GM23338 (cell line): ENCODE data around the gene XPO4. TPM values are rescaled to one million over a fixed set of nuclear protein-coding genes. Genes with fewer than 3 reads are reported as not detected.

ENCODE experiments used
- ATAC-seq: fragments of 200-7000 bp; cut with Tn5 transposase; 3 replicates; pipeline ENCODE4 v1.9.1; 2020
- DNase-seq: peaks from one replicate; pipeline ENCODE4 v3.0.0-alpha.2; 2015; ENCODE audit warnings: low spot score
- H2AFZ ChIP-seq: fragments of 200-600 bp; sonication (generic); 2 replicates; pipeline ENCODE4 v1.8.0; 2016; ENCODE audit warnings: antibody characterized with exemption, mild to moderate bottlenecking, moderate library complexity
- H3F3A ChIP-seq: fragments of 200-600 bp; sonication (generic); replicated peaks from 2 replicates; pipeline ENCODE4 v1.8.0; 2017; ENCODE audit warnings: antibody characterized with exemption, mixed run types, low read depth
- H3K27ac ChIP-seq: fragments of 200-600 bp; sonication (generic); 2 replicates; pipeline ENCODE4 v1.6.1; 2016; ENCODE audit warnings: low read depth
- H3K27me3 ChIP-seq: fragments of 200-600 bp; sonication (generic); 2 replicates; pipeline ENCODE4 v1.8.0; 2016; ENCODE audit warnings: mild to moderate bottlenecking, mixed run types, moderate library complexity; ENCODE audit not compliant: insufficient read depth
- H3K36me3 ChIP-seq: fragments of 200-600 bp; sonication (generic); 2 replicates; pipeline ENCODE4 v1.8.0; 2016; ENCODE audit warnings: mild to moderate bottlenecking; ENCODE audit not compliant: insufficient read depth
- H3K4me1 ChIP-seq: fragments of 200-600 bp; sonication (generic); 2 replicates; pipeline ENCODE4 v1.8.0; 2016; ENCODE audit warnings: mild to moderate bottlenecking, moderate library complexity; ENCODE audit not compliant: insufficient read depth
- H3K4me2 ChIP-seq: fragments of 200-600 bp; sonication (generic); 2 replicates; pipeline ENCODE4 v1.7.1; 2017; ENCODE audit warnings: mixed run types
- H3K4me3 ChIP-seq: fragments of 200-600 bp; sonication (generic); 2 replicates; pipeline ENCODE4 v1.6.1; 2016; ENCODE audit warnings: mixed run types
- H3K79me2 ChIP-seq: fragments of 200-600 bp; sonication (generic); replicated peaks from 2 replicates; pipeline ENCODE4 v1.8.0; 2017; ENCODE audit warnings: mild to moderate bottlenecking; ENCODE audit not compliant: insufficient read depth
- H3K9me2 ChIP-seq: fragments of 200-600 bp; sonication (generic); 2 replicates; pipeline ENCODE4 v1.8.0; 2017; ENCODE audit not compliant: insufficient read depth
- H4K20me1 ChIP-seq: fragments of 200-600 bp; sonication (generic); replicated peaks from 2 replicates; pipeline ENCODE4 v1.8.0; 2017; ENCODE audit warnings: mild to moderate bottlenecking; ENCODE audit not compliant: insufficient read depth
- H3K27ac Mint-ChIP-seq: 2 replicates; pipeline ENCODE4 v1.8.0; 2020; ENCODE audit warnings: inconsistent platforms, mild to moderate bottlenecking, moderate library complexity, mixed read lengths
- H3K27me3 Mint-ChIP-seq: 3 replicates; pipeline ENCODE4 v1.8.0; 2022; ENCODE audit warnings: low read depth, mild to moderate bottlenecking, moderate library complexity, mixed read lengths, inconsistent platforms; ENCODE audit not compliant: insufficient read depth, poor library complexity
- H3K36me3 Mint-ChIP-seq: 3 replicates; pipeline ENCODE4 v1.8.0; 2021; ENCODE audit warnings: low read depth, mild to moderate bottlenecking, inconsistent platforms, moderate library complexity, mixed read lengths
- H3K4me1 Mint-ChIP-seq: 3 replicates; pipeline ENCODE4 v1.8.0; 2020; ENCODE audit warnings: mild to moderate bottlenecking, inconsistent platforms, mixed read lengths
- H3K4me3 Mint-ChIP-seq: 3 replicates; pipeline ENCODE4 v1.8.0; 2021; ENCODE audit warnings: moderate library complexity, mild to moderate bottlenecking, inconsistent platforms, mixed read lengths
- H3K9me3 Mint-ChIP-seq: 3 replicates; pipeline ENCODE4 v1.8.0; 2020; ENCODE audit warnings: moderate library complexity, mild to moderate bottlenecking, inconsistent platforms, mixed read lengths
- CREB1 ChIP-seq: fragments of 250-450 bp; sonication (Bioruptor Pico); IDR thresholded peaks from 2 replicates; pipeline ENCODE4 v1.5.0; 2020; ENCODE audit warnings: low read depth, mild to moderate bottlenecking, moderate library complexity
- CTCF ChIP-seq, 2 experiments: fragments of 200-600 bp in 1 of 2; sonication (generic) in 1 of 2; conservative IDR thresholded peaks; 2 replicates each; pipeline versions ENCODE4 v1.5.1 to v1.6.1; 2016 to 2017; ENCODE audit warnings: antibody characterized with exemption in 2 of 2, low read depth in 2 of 2, mild to moderate bottlenecking in 2 of 2, moderate library complexity in 1 of 2
- EZH2 ChIP-seq: fragments of 200-600 bp; sonication (generic); IDR thresholded peaks from one replicate; pipeline ENCODE4 v1.8.0; 2017; ENCODE audit warnings: antibody characterized with exemption, mild to moderate bottlenecking, low read depth; ENCODE audit not compliant: unreplicated experiment
- EZH2phosphoT487 ChIP-seq: fragments of 200-600 bp; sonication (generic); IDR thresholded peaks from one replicate; pipeline ENCODE4 v1.8.1; 2018; ENCODE audit warnings: antibody characterized with exemption; ENCODE audit not compliant: unreplicated experiment
- JUNB ChIP-seq: IDR thresholded peaks from one replicate; pipeline ENCODE4 v1.6.1; 2016; ENCODE audit warnings: antibody characterized with exemption; ENCODE audit not compliant: unreplicated experiment
- NANOG ChIP-seq: IDR thresholded peaks from 2 replicates; pipeline ENCODE4 v1.6.1; 2016; ENCODE audit warnings: antibody characterized with exemption, borderline replicate concordance
- POLR2AphosphoS5 ChIP-seq: IDR thresholded peaks from 2 replicates; pipeline ENCODE4 v1.6.1; 2016; ENCODE audit warnings: antibody characterized with exemption, low read depth
- REST ChIP-seq: IDR thresholded peaks from one replicate; pipeline ENCODE4 v1.6.1; 2018; ENCODE audit warnings: antibody characterized with exemption; ENCODE audit not compliant: unreplicated experiment
- STAT1 ChIP-seq: IDR thresholded peaks from one replicate; pipeline ENCODE4 v1.6.1; 2016; ENCODE audit warnings: antibody characterized with exemption; ENCODE audit not compliant: unreplicated experiment
- ZNF114 ChIP-seq: fragments of 250-450 bp; sonication (Bioruptor Pico); IDR thresholded peaks from 2 replicates; pipeline ENCODE4 v1.5.0; 2020; ENCODE audit warnings: mild to moderate bottlenecking, moderate library complexity
- ZNF331 ChIP-seq: fragments of 250-450 bp; sonication (Bioruptor Pico); IDR thresholded peaks from 2 replicates; pipeline ENCODE4 v1.5.0; 2020; ENCODE audit warnings: low read depth, mild to moderate bottlenecking, moderate library complexity
- polyA plus RNA-seq: library from polyadenylated mRNA; unstranded; fragments of >200 nt; fragmentation: Nextera tagmentation; extraction: Ambion mirVana; gene quantifications from 2 replicates; pipeline ENCODE4 v1.2.1, GENCODE V29; 2016
- total RNA-seq: library from RNA; depleted of rRNA; stranded (reverse); fragments of >200 nt; shearing (Covaris generic); gene quantifications from 2 replicates; pipeline ENCODE4 v1.2.3, GENCODE V29; 2014
- TF ChIP-seq, protein P1 (sequence below): IDR thresholded peaks from 2 replicates; pipeline ENCODE4 v1.6.1; 2016; ENCODE audit warnings: antibody characterized with exemption

XPO4 gene
- total and polyA plus RNA-seq, 2 experiments from 2014 or later, result 14.1 to 57.8 TPM

- TF ChIP-seq CTCF (conservative IDR thresholded peaks at IDR 0.05; ENCODE audit: low read depth in 2 of 2), result no peak
- TF ChIP-seq ZNF331 (CRISPR knock-in tag), result no peak
- TF ChIP-seq ZNF114 (CRISPR knock-in tag), result no peak
- no peak for TF ChIP-seq EZH2phosphoT487
- TF ChIP-seq STAT1, result no peak
- TF ChIP-seq EZH2, result no peak
- no peak for TF ChIP-seq POLR2AphosphoS5
- no peak for TF ChIP-seq REST
- no peak for TF ChIP-seq CREB1 (CRISPR knock-in tag)
- no peak for TF ChIP-seq JUNB
These were observed 2.4 kb upstream of the XPO4 start (continued) for GRCh38 chr13:20904908-20905307.

DNA sequence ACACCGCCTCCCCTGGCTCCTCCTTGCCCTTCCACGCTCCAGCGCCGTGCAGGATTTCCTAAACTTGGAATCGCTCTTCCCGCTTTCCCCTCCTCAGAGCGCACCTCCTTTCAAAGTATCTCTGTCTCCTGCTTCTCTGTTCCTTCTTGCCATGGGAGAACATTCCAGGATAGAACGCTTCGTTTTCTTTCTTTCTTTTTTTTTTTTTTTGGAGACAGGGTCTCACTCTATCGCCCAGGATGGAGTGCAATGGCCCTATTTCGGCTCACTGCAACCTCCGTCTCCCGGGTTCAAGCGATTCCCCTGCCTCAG is 574 bp upstream of the XPO4 start:
- peak overlapping the region; percentile 99 for H2AFZ ChIP-seq
- TF ChIP-seq EZH2 (no peak), POLR2AphosphoS5 (no peak), REST (no peak), CREB1 (CRISPR knock-in tag) (no peak), CTCF (conservative IDR thresholded peaks at IDR 0.05; ENCODE audit: low read depth in 2 of 2) (no peak), ZNF114 (CRISPR knock-in tag) (no peak), NANOG (no peak), JUNB (no peak), EZH2phosphoT487 (no peak), STAT1 (no peak), ZNF331 (CRISPR knock-in tag) (no peak)
- TF ChIP-seq, protein P1, sequence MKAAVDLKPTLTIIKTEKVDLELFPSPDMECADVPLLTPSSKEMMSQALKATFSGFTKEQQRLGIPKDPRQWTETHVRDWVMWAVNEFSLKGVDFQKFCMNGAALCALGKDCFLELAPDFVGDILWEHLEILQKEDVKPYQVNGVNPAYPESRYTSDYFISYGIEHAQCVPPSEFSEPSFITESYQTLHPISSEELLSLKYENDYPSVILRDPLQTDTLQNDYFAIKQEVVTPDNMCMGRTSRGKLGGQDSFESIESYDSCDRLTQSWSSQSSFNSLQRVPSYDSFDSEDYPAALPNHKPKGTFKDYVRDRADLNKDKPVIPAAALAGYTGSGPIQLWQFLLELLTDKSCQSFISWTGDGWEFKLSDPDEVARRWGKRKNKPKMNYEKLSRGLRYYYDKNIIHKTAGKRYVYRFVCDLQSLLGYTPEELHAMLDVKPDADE, result no peak

More for the DNA sequence above, 574 bp upstream of the XPO4 start:
- peak overlapping the region; percentile 95 for H3K27ac ChIP-seq
- no peaks in the 10 kb centered on the region for H3F3A ChIP-seq
- Mint-ChIP-seq H3K9me3 (peaks cover 6% of the 10 kb centered on the region), H3K4me3 (peak overlapping the region; percentile 92), H3K4me1 (peaks cover 13% of the 10 kb centered on the region), H3K36me3 (peaks cover 16% of the 10 kb centered on the region), H3K27me3 (peaks cover 12% of the 10 kb centered on the region), H3K27ac (peak overlapping the region; percentile 98)
- DNase-seq (no peak), ATAC-seq (no peak)
- H3K4me2 ChIP-seq, result peak overlapping the region; percentile 81
- H3K79me2 ChIP-seq, result peaks cover 44% of the 10 kb centered on the region
- H4K20me1 ChIP-seq, result peaks cover 19% of the 10 kb centered on the region
- H3K27me3 ChIP-seq, result no peaks in the 10 kb centered on the region
- peaks cover 9% of the 10 kb centered on the region for H3K4me1 ChIP-seq
- H3K36me3 ChIP-seq, result no peaks in the 10 kb centered on the region; the same call in 1 of the 2 replicates
- no peaks in the 10 kb centered on the region for H3K9me2 ChIP-seq
- peak overlapping the region; percentile 100 for H3K4me3 ChIP-seq
